Endometrial microvascular endothelial cells (primary cell): ENCODE results near the gene ANGPTL2. TPM values are rescaled to one million over a fixed set of nuclear protein-coding genes. Genes with fewer than 3 reads are reported as not detected.

Experiments used
- in situ Hi-C: cut with HindIII; loops from 2 replicates; pipeline ENCODE4 v1.10.0; 2017; ENCODE audit warnings: low sequenced_read_pairs, low pct_unique_long_range_greater_than_20kb; ENCODE audit errors: inconsistent ontology term
- total RNA-seq: library from RNA; depleted of rRNA; stranded (reverse); fragments of >200 nt; gene quantifications from one replicate; pipeline ENCODE4 v1.2.3, GENCODE V29; 2015; ENCODE audit errors: inconsistent ontology term

The ANGPTL2 gene
- total RNA-seq, 1 donor from 2014 or later: 10.2 TPM

DNA sequence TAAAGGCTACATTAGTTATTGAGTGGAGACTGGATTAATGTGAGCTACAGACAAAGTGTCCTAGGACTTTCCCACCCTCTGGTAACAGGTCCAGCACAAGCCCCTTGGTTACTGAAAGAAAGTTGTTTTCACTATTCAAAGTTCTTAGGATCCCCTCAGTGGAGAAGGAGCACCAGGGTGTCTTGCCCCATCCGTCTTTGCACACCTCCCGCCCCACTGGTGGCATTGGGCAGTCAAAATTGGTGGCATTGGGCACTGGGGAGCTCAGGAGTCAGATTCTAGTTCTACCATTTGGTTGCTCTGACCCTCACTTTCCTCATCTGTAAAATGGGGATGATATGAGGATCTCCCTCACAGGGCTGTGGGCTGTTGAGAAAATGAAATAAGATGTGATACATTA is 2.4 kb upstream of the ANGPTL2 start:
- in situ Hi-C loops: no loop called here

DNA sequence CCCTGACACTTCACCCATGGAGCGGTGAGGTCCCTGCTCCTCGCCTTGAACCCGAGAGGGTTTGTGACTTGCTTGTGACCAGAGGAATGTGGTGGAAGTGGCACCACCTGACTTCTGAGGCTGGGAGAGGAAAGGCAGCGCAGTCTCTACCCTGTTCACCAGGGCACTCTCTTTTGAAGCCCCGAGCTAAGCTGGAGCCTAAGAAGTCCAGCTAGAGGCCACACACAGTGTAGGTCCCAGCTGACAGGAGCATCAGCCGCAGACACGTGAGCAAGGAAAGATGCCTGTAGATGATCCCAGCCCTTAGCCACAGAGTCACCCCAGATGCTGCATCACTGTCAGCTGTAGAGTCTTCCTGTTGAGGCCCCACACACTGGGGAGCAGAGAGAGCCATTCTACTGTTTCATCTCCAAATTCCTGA is 1.7 kb upstream of the ANGPTL2 start:
- in situ Hi-C loops: no loop called here

DNA sequence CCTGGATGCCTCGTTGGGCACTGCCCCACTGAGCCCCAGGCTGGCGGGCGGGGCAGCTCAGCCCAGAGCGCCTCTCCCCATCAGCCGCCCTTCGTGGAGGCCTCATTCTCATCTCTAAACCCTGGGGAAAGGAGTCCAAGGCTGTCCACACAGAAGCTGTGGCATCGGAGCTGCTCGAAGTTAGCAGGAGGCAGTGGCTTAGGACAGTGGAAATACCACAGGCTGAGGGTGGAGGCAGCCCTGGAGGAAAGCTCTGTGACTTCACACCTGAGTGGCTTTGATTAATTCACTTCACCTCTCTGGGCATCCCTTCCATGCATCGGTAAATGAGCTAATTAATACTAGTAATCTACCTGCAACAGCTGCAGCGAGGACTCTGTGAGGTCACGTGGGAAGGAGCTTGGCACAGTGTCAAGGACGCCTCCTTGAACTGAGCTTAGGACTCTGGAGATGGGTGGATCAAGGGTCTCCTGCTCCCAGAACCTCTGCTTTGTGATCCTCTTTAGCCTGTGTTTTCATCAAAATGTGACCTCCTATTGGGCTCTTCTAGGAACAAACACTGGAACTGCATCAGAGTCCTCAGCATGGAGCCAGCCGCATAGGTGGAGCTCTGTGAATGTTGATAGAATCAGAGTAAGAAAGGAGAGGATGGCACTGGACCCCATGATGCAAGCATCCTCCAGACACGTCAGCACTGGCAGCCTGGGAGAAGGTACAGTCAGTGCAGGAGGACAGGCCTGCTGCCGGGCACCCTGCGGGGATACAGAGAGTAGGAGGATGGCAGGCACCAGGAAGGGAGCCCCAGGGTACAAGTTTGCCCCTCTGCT is 842 bp upstream of the ANGPTL2 start:
- in situ Hi-C loops: no loop called here

DNA sequence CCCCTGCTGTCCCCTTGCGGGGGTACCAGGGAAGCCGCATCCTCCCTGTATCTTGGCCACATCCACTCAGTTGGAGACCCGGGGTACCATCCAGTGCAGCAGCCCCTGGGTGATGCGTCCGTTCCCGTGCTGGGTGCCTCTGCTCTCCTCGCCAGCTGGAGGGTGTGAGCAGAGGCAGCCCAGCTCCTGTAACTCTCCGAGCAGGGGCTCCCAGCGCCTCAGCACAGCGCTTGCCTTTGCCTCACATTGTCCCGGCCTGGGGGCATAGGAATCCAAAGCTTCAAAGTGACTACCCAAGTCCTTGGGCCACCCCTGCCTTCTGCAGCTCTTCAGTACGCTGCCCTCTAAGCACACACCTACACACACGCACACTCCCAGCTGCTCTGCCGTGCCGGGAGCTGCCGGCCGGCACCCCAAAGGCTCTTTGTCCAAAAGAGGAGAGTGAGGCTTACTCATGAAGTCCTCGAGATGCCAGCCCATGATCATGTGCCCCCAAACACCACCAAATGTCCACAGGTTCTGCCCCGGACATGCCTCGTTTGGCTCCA is 733 bp downstream of the ANGPTL2 start:
- in situ Hi-C loops: no loop called here

DNA sequence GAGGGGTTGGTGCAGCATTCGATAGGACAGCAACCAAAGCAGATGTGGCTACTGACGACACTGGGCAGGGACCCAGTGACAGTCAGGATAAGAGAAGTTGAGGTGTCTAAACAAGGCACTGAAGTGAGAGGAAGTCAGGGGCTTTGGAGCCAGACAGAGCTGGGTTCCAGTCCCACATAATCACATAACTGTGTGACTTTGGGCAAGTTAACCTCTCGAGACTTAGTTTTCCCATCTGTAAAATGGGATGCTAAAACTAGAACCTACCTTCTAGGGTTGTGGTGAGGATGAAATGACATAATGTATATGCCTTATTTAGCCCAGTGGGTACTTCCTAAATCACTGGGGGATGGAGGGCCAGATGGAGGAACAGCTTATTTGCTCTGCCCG is 3.1 kb downstream of the ANGPTL2 start:
- in situ Hi-C loops: no loop called here

DNA sequence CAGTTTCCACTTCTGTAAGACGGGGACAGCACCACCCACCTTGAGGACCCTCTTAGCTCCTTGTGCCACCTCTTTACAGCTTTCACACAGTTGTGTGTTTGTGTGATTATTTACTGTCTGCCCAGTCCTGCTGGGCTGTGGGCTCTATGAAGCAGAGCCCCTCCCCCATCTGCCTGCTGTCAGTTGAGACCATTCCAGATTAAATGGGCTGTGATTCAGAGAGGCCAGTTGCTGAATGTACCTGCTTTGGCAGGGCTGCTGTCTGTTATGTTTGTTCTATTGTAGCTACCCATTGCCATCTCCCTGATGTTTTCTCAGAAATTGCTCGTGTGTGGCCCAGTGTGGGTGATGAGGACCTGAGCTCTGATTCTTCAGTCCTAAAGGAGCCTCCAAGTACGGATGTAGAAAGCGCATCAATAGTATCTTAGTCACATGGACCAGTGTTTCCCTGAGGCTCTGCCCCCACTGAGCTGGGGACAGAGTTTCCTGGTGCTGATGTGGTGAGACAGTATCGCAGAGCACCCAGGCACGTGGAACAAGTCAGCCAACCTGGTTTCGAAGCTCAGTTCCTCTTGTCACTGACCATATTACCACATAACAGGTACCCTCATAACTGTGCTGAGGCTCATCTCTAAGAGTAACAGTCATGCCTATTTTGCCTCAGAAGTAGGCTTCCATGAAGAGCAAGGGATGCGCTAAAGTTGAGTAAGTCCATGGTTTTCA is 3.7 kb downstream of the ANGPTL2 start:
- in situ Hi-C loops: no loop called here

DNA sequence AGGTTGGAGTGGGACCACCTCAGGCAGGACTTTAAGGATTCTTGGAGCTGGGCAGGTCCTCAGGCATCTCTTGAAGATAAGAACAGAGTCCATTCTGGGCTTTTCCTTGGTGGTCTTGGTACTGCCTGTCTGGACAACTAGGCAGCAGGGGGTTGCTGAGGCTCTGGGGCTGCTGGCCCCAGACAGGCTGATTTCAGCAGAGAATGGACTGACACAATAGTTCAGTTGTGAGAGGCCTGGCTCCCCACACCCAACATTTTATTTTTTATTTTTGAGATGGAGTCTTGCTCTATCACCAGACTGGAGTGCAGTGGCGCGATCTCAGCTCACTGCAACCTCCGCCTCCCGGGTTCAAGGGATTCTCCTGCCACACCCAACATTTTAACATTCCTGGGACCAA is 4.6 kb downstream of the ANGPTL2 start:
- in situ Hi-C loops: no loop called here

DNA sequence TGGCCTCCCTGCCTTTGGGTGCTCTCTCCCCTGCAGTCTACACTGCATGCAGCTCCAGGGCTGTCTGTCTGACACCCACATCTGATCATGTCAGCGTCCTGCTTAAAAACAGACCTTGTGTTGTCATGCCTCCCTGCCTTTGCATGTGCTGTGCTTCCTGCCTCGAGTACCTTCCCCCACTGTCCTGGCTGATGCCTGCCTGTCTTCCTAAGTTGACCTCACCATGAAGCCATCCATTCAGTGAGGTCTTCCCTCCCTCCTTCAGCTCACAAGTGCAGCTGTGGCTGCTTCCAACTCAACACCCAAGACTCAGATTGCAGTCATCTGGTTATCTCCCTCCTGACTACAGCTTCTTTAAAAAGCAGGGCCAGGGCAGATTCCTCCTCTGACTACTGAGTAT is 5.5 kb downstream of the ANGPTL2 start:
- in situ Hi-C loops: no loop called here

DNA sequence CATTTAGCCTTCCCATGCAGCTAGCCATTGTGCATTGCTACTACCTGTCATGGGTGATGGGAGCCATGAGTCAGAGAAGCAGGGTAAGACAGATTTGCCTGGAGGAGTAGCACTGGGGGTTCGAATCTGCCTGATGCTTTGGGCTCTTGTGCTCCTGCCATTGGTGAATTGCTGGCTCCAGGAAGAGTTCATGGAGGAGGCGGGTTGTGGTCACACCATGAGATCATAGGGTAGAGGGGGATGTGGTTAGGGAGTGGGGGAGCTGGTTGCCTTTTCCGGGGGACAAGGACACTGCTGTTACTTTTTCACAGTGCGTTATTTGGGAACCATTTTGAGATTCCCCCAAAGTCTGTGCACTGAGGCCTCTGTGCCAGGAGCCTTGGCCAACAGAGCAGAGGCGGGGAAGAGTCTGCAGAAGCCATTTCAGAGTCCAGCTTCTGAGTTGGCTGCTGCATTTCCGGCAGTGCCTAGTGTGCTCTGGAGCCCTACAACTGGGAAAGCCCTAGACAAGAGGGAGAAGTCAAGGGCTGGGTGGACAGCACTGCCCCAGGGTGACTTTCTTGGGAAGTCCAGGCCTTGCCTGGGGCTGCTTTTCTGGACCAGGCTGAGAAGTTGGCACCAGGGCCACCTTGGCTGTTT is 6.2 kb downstream of the ANGPTL2 start:
- in situ Hi-C loops: no loop called here

DNA sequence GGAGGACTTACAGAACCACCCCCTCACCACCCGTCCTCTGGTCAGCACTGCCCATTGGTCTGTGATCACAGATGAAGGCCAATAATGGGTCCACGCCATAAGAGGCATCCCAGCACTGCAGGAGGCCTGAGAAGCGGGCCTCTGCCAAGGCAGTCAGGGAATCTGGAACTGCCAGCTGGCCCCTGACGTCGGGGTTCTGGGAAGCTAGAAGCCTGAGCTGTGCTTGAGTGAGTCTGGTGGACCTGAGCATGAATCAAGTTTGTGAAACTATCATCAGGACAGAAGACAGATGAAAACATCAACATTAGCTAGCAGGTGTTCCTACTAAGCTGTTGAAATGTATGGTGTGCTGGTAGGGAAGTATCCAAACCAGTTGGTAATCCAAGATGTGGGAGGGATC is 7.8 kb downstream of the ANGPTL2 start:
- in situ Hi-C loops: no loop called here

DNA sequence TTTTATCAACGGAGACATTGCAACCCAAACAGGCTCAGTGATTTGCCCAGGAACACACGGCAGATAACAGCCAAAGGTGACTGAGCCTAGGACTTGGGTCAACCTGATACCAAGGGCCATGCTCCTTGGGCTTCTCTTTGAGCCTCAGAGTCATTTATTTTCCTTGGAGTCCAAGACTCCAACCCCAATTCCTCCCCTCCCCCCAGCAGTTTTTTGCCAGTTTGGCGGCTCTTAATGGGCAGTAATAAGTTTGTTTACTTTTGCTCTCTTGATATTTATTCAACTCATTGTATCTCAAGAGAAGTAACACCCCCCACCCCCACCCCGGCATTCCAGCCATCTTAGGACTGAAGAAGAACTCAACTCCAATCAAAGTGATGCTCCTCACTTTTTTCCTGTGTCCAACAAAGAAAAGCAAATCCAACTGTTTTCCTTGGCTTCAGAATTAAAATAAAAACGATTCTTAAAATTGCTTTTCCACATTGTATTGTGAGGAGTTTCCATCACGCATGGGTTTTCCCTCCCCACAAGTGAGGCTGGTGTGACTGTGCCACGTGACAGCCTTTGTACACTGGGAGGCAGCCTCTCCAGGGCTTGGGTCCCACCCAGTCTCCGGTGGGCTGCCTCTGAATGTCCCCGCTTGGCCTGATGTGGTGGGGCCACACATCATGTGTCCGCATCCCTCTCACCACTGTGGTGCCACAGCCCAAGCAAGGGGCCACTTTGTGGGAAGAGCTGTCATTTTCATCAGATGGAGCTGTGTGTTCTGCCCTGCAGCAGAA is 9.1 kb downstream of the ANGPTL2 start:
- in situ Hi-C loops: no loop called here

DNA sequence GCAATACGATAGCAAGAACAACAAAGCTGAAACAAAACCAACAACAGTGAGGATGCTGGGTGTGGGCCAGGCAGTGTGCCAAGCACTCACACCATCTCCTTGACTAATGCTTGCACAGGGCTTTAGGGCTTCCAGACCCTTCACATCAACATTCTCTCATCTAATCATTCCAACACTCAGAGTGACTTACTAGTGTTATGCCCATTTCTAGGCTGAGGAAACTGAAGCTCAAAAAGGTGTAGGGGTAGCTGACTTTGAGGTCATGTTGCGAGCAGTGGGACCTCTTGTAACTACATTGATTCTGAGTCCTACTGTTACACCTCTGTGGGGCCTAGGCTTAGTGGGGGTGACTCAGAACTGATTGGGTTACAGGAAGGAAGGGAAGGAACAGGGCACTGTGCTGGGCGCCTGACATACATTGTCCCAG is 9.7 kb downstream of the ANGPTL2 start:
- in situ Hi-C loops: no loop called here

DNA sequence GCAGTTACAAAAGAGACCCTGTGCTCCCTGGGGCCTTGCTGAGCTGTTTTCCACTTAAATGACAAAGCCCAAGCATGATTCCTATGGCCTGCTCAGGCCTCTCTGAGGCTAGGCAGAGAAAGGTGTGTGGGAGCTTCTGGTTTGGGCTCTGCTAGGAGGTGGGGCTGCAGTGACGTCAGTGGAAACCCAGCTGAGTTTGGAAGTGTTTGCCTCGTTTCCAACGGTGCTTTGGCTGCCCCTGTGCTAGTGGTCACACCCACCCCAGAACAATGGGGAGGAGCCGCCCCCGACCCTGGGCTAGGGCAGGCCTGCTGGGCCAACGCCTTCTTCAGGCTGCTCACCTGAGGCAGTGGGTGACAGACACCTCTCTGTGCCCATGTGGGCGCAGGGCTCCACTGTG is 10.4 kb downstream of the ANGPTL2 start:
- in situ Hi-C loops: no loop called here

DNA sequence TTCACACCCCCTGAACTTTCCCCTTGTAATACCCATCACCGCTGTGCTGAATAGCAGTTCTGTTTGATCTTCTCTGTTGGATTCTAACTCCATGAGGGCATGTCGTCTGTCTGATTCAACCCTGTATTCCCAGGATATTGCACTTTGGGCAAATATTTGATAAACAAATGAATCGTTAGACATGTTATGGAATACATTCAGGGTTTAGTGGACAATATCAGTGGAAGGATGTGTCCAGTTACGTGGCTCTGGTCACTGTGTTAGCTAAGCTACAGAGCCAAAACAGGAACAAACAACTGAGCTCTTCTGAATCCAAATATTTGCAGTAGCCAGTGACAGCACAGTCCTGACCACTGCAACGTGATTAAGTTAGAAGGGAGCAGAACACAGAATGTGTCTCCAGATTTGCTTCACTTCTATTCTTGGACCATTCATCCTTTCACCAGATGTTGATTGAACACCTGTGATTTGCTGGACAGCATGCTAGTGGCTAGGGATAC is 13.2 kb downstream of the ANGPTL2 start:
- in situ Hi-C loops: no loop called here

DNA sequence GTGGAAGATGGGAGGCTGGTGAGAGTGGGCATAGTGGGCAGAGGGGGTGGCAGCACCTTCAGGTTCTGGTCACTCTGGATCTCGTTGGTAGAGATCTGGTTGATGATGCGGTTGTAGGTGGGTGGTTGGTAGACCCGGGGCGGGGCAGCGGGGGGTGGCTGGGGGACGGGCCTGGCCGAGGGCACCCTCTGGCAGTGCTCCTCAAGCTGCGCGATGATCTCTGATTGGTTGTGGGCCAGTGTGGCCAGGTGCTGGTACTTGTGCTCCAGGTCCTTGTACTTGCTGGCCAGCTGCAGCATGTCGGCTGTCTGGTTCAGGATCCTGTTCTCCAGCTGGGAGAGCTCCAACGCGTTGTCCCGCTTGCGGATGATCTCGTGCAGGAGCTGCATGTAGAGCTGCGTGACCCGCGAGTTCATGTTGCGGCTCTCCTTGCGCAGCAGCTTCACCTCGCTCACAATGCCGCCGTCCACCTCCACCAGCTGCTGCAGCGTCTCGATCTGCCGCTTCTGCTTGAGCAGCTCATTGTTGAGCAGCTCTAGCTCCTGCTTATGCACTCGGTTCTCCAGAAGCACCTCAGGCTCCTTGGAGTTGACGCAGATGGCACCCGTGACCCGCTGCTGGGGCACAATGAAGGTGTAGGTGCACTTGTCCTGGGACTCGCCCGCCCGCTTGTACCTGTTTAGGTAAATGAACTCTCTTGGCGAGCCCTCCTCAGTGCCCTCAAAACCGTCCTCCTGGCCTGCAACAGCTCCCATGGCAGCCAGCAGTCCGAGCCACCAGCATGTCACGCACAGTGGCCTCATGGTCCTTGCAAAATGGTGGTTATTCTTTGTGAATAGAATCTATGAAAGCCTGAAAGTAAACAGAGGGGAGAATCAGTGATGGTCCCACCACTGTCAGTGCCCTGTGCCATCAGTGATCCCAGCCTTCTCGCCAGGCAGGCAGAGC is 14.2 kb downstream of the ANGPTL2 start:
- in situ Hi-C loops: no loop called here

DNA sequence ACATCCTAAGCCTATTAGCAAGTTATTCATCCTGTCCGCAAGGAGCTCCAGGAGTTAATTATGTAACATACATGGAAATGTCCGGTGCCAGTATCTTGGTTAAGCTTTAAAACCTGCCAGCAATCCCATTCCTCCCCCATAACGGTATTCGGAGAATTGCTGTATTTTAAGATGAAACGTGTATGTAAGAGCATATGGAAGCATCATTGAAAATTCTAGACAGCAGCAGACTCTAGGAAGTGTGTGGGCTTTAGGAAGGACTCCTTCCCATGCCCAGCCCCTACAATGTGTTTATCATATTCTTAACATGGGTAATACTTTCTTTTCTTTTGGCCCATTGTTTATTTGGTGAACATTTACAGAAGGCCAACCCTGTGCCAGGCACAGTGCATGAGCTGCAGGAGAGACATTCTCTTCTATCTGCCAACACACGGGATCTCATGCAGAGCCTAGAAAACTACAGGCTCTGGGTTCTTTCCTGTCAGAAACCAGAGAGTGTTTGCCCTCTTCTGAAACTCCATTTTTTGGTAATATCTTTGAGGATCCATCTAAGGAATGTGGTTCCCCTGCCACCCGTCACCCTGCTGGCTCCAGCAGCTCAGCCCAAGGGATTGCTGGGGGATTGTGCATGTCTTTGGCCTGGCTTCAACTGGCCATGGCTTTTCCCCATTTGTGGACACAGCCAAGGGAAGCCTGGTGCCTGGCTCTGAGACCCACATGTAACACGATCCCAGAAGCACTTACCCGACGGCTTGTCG is 15.1 kb downstream of the ANGPTL2 start:
- in situ Hi-C loops: no loop called here

DNA sequence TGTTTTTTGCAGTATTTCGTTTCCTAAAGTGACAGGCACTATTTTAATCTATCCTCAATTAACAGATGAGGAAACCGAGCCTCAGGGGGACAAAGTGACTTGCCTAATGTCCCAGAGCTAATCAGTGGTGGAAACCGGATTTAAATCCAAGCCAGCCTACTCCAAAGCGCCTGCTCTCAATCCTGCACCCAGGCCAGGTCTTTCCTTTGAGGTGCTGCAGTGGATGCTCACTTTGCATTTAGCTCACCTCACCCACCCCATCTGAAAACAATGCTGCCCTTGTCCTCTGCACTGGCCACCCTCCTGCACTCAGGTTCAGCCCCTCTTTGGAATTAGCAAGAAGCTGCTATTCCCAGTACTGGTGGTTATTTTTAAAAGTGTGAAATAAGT is 16.0 kb downstream of the ANGPTL2 start:
- in situ Hi-C loops: no loop called here
